IPS-18c (cell line): Measurements from ENCODE around the gene SSX2IP.

Experiments used
- H3K4me3 ChIP-seq: 2 replicates; pipeline ENCODE4 v1.7.0; 2013; ENCODE audit warnings: low read depth, mild to moderate bottlenecking, low read length, moderate library complexity; ENCODE audit not compliant: insufficient read depth
- H3K9me3 ChIP-seq: one replicate; pipeline ENCODE4 v1.6.1; 2013; ENCODE audit warnings: mild to moderate bottlenecking, low read length, moderate library complexity; ENCODE audit not compliant: control insufficient read depth, insufficient read depth

The SSX2IP gene

GRCh38 chr1:84689514-84690396 is 506 bp downstream of the SSX2IP start:
- peak overlapping the region; percentile 73 for H3K4me3 ChIP-seq
- no peaks in the 10 kb centered on the region for H3K9me3 ChIP-seq

DNA sequence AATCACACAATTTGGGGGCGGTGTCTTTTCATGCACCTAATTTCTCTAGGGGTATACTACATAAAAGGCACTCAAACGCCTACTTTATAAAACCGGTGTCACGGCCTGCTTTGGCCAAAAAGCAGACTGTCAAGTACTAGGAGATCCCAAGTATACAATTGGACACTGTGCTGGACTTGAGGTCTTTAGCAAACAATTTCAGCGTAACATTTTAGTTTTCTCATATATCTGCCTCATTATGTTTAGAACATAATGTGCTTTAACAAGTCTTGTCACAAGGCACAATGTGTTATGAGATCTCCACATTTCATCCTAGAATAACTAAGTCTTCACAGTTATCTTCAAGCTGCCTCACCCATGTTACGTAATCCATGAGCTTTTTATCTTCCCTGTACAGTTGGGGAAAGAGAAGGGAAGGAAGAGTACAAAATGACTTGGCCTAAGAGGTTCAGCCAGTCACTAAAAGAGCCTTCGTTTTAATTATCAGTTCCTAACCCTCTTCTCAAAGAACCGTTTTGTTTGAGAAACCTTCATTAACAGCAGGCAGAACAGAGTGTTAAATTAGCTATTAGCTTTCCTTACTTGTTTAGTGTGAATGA is 1.7 kb downstream of the SSX2IP start:
- Histone ChIP-seq H3K9me3 (no peaks in the 10 kb centered on the region), H3K4me3 (peak overlapping the region; percentile 73; the same call in 1 of the 2 replicates)

DNA sequence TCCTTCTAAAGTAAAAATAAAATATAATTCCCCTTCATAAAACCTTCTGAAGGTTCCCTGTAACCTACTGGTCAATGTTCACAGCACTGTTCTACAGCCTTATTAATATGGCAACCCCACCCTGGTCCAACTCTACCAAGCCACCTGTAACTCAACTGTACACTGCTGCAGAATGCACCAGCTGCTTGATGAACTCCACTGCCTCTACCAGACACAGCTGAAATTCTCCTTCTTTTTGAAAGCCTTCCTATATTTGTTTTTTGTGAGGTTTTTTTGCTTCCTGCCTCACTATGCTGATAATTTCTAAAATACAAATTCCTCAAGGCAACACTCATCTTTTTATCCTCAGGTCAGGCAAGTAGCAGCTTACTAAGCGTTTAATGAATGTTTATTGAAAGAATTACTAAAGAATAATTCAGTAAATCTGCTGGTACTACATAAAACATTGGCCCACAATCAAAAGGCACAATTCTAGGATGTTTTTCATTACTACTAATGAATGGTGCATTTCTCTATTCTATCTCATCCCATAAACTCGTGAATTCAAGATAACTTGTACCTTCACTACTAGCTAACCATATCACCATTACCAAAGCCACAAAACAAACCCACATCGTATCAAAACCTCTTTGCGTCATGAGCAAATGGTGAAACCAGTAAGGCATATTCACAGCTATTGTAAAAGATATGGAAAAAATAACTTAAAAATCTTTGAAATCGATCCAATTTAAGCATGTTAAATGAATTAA is 2.4 kb downstream of the SSX2IP start:
- Histone ChIP-seq H3K4me3 (no peak overlapping the region), H3K9me3 (no peaks in the 10 kb centered on the region)

DNA sequence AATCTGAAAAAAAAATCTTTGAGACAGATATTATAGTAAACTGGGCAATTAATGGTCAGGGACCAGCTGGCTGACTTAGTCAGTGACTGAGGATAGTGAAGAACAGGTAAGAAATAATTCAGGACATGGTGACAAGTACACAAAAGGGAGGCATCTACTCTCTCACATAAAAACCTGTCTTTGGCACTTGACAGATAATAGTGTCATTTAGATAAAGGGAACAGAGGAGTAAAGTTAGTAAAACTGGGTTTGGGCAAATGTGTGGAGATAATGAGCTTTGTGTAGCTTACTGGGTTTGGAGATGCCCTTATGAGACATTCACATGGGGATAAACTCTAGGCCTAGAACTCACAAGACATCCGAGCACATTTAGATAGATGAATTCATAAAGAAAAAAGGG is 4.0 kb downstream of the SSX2IP start:
- H3K9me3 ChIP-seq: no peaks in the 10 kb centered on the region
- no peak overlapping the region for H3K4me3 ChIP-seq

GRCh38 chr1:84683508-84683907 is 6.8 kb downstream of the SSX2IP start:
- H3K9me3 ChIP-seq: no peaks in the 10 kb centered on the region
- no peak overlapping the region for H3K4me3 ChIP-seq

DNA sequence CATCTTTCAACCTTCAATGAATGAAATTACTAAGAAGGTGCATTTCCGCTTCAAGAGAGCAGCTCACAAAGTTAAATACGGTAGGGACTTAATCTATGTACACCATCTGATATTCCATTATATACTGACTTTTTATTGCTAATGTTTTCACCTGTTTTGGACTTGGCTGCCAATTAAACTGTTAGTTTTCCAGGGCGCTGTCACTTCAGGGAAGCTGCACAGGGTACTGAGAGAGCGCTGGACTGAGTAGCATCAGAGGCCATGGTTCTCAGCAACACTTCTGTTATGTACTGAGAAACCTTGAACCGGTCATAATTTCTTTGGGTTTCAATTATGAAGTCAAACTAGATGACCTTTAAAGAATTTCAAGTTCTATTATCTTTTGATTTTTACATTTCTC is 8.2 kb downstream of the SSX2IP start:
- H3K4me3 ChIP-seq: no peak overlapping the region
- H3K9me3 ChIP-seq: no peaks in the 10 kb centered on the region

- Histone ChIP-seq H3K9me3 (no peaks in the 10 kb centered on the region), H3K4me3 (no peak overlapping the region)
Observed at GRCh38 chr1:84677415-84678099, 12.7 kb downstream of the SSX2IP start.

DNA sequence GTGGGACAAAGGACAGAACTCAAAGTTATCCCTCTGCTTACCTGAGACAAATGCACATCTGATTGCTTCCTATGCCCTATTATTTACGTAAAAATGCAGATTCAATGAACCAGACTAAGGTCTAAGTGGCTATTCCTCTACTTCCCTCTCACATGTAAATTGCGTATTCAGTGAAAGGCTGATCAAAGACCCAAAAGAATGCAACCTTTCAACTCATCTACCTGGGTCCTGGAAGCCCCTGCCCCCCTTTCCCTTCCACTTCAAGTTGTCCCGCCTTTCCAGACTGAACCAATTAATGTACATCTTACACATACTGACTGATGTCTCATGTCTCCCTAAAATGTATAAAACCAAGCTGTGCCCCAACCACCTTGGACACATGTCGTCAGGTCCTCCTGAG is 14.6 kb downstream of the SSX2IP start:
- H3K9me3 ChIP-seq: no peaks in the 10 kb centered on the region
- H3K4me3 ChIP-seq: no peak overlapping the region

DNA sequence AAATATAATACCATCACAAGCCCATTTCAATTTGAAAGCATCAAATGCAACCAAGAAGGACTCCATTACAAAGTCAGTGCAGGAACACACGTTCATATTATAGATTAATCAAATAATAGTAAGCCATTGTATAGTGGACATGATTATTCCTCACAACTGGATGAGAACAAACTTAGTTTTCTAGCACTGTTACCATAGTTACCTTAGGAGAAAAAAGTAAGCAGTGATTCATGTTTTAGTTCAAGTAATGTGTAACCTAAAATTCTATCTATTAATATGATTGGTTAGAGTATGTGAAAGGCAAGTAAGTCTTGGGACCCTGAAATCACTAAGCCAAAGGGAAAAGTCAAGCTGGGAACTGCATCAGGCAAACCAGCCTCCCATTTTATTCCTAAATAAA is 15.2 kb downstream of the SSX2IP start:
- Histone ChIP-seq H3K4me3 (no peak overlapping the region), H3K9me3 (no peaks in the 10 kb centered on the region)

GRCh38 chr1:84674705-84675104 is 15.6 kb downstream of the SSX2IP start:
- H3K4me3 ChIP-seq: no peak overlapping the region

DNA sequence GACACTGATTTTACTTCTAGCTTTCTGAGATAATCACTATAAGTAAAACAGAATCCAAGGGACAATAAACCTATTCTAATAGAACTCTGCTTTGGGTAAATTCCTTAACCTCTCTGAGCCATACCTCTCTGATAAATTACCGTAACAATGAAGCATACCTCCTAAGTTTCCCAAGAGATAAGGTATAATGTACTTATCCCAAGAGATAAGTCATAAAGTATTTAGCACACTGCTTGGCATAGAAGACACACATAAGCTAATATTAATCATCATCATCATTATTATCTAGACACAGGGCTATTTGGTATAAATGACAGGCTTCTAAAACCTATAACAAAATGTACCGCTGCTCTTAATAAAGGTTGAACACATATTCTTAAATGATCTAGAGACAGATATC is 16.2 kb downstream of the SSX2IP start:
- no peaks in the 10 kb centered on the region for H3K9me3 ChIP-seq
- no peak overlapping the region for H3K4me3 ChIP-seq

More at GRCh38 chr1:84674705-84675104, 15.6 kb downstream of the SSX2IP start:
- H3K9me3 ChIP-seq: no peaks in the 10 kb centered on the region

- no peaks in the 10 kb centered on the region for H3K9me3 ChIP-seq
- H3K4me3 ChIP-seq: no peak overlapping the region
Observed at GRCh38 chr1:84672080-84672854, 18.0 kb downstream of the SSX2IP start.

- no peaks in the 10 kb centered on the region for H3K9me3 ChIP-seq
- no peak overlapping the region for H3K4me3 ChIP-seq
Observed at GRCh38 chr1:84669831-84670230, 20.4 kb downstream of the SSX2IP start.

- Histone ChIP-seq H3K4me3 (no peak overlapping the region), H3K9me3 (no peaks in the 10 kb centered on the region)
Observed at GRCh38 chr1:84668185-84668584, 22.1 kb downstream of the SSX2IP start.

GRCh38 chr1:84665703-84666317 is 24.5 kb downstream of the SSX2IP start:
- no peak overlapping the region for H3K4me3 ChIP-seq

GRCh38 chr1:84653130-84653677 is 37.1 kb downstream of the SSX2IP start:
- no peaks in the 10 kb centered on the region for H3K9me3 ChIP-seq
- no peak overlapping the region for H3K4me3 ChIP-seq

More at GRCh38 chr1:84665703-84666317, 24.5 kb downstream of the SSX2IP start:
- no peaks in the 10 kb centered on the region for H3K9me3 ChIP-seq
